Raji (cell line): Measurements from ENCODE around the gene MYO16.

Experiments
- POLR2A ChIP-seq: IDR thresholded peaks from 2 replicates; pipeline ENCODE4 v1.6.1; 2011; ENCODE audit warnings: low read depth, low read length, control low read depth; ENCODE audit not compliant: insufficient read depth

Gene MYO16

DNA sequence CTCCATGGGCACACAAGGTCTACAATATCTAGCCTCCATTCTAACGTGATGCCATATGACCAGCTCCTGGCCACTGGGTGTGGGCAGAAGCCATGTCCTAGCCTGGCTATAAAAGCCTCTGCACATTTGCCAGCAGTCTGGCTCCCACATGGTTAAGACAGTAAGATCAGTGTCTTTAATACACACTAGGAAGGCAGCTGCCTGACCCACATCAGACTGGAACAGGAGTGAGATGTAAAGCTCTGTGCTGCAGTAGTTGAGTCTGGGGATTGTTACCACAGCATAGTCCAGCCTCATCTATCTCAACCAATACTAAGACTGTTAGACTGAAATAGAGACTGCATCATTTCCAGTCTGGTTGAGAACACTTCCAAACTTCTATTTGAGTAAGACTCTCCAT lies 623.9 kb downstream of the MYO16 start:
- TF ChIP-seq POLR2A: no peak

DNA sequence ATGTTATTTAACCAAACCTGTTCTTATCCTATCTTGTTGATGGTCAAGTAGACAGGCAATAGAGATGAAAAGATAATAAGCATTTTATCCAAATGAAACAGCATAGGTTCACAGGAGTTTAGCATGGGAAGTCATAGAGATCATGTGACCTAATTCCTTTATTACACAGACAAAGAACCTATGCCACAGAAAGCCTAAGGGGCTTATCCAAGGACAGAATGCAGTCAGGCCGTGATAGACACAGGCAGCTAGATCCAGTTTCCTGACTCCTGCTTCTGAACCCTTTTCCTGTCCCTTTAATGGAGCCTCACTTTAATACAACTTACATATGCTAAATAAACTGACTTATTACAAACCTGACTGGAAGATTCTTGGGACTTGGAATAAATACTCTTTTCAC lies 624.9 kb downstream of the MYO16 start:
- no peak for TF ChIP-seq POLR2A

DNA sequence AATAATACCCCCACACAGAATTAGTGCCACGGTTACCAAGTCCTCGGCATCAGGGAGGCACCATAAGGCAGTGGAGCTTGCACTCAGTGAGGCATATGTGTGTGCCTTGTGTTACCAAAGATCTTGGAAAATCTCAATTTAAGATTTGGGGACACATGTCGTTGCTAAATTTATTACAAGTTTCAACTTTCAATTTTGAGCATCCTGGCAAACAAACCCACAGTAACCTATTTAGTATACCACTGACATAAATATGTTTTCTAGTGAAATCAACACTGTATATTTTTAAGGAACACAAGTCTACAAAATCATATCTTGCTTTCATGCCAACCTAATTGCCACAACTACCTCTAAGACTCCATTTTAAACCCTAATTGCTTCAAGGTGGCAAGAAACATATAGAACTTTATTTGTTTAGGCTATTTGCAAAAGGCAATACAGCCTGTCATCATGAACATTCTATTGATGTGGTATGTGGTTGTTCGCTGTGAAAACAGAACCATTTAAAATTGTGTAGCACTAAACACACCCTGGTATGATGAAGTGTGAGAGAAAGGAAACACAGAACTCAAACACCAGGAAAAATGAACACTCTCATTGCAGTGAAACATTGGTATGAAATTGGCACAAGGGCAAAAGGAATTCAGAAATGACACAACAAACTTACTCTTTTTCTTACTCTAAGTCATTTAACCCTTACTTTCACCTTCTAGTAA lies 625.9 kb downstream of the MYO16 start:
- no peak for TF ChIP-seq POLR2A

DNA sequence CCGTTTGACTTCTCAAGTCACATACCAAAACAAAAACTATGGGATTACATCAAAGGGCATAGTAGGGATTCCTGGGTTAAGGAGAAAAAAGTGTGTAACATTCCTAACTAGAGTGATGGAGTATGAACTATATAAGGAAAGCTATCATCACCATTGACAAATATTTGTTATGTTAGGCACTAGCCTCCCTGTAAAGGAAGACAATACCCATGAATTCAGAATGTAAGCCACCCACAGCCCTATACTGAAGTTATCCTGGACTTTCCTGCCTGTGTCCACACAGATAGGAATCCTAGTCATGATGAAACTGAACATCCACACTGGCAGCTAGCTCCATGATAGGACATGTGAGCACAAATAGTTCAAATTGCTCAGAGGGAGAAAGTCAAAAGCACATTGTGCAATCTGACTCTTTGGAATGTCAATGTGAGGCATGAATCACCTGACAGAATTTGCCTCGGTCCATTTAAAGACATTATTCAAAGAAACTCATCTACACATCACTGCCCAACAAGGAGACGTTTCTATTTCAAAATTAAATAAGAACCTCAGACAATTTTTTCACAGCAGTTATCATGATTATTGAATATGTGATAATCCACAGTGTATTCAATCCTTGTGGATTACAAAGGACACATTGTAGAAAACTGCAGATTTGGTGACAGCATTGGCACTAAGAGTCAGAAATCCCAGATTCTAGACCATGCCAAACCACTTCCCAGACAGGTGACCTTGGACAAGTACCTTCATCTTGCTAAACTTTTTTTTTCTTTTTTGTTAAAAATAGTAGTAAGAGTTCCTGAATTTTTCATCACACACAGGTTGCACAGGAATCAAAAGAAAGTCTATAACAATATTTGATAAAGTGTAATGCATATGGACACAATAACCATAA lies 627.7 kb downstream of the MYO16 start:
- no peak for TF ChIP-seq POLR2A
